Inflammatory macrophage treated with lipopolysaccharide for 4 hours (primary cell): ENCODE data around the gene CST5.
"Not testable (repeated sequence)": the region's sequence is repeated elsewhere in the genome, so short reads cannot be mapped to it uniquely, and the experiment has no call there.

Experiments used
- DNase-seq: peaks from one replicate; pipeline ENCODE4 v3.0.0-alpha.2; 2020

The CST5 gene

GRCh38 chr20:23887856-23888255, 8.3 kb upstream of the CST5 start:
- no peak for DNase-seq

DNA sequence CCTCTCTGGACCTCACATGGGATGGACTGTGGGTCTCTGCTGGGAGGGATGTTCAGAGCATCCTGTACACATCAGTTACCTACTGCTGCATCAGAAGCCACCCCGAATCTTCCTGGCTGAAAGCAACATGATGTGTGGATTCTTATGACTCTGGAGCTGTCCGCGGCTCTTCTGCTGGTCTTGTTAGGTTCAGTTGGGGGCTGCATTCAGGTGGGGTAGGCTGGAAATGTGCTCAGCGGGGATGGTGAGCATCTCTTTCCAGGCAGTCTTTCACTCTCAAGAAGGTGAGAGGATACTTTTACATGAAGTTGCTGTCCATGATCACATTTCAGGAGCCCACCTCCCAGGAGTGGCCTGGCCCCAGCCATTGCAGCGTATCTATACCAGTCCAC, 5.2 kb upstream of the CST5 start:
- no peak for DNase-seq

GRCh38 chr20:23884136-23884770, 4.7 kb upstream of the CST5 start:
- no peak for DNase-seq

- no peak for DNase-seq
Measured at GRCh38 chr20:23881371-23881770, 1.8 kb upstream of the CST5 start.

- DNase-seq: no peak
Measured at GRCh38 chr20:23880417-23880816, 869 bp upstream of the CST5 start.

- no peak for DNase-seq
Measured at GRCh38 chr20:23879811-23880374, 345 bp upstream of the CST5 start.

DNA sequence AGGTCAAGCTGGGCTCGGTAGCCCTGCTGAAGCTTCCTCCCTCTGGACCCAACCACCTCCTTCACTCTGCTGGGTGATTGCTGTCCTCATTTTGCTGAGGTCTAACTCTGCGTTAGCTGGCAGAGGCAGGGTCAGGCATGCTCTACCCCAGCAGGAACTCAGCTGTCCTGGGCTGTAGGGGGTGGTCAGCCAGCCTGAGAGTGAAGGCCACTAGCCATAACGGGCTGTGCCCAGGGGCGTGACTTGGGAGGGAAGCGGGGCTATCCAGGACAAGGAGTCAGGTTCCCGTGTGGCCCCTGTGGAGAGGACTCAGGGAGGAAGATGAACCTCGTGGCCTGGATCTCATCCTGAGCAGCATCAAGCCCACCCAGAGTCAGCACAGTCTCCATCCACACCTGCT, 761 bp downstream of the CST5 start:
- no peak for DNase-seq

DNA sequence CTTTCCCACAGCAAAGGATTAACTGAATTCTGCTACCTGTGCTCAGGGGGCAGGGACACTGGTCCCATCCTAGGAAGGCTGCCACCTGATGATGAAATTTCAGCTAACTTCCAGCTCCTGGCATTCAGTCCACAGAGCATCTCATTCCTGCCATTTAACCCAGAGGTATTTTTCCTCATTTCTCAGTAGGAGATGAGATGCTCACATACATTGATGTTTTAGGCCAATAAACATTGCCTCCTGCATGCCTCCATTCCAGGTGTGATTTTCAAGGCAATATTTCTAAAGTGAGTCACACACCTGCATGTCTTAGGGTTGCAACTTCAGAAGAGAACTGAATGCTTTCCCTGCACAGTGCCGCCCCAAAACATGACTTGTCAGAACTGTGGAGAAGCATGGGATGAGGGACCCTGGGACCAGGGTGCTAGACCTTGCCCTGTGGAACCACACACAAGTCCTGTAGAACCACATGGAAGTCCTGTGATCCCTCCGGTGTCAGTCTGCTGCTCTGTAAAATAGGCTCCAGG, 1.5 kb downstream of the CST5 start:
- DNase-seq: not testable (repeated sequence)

DNA sequence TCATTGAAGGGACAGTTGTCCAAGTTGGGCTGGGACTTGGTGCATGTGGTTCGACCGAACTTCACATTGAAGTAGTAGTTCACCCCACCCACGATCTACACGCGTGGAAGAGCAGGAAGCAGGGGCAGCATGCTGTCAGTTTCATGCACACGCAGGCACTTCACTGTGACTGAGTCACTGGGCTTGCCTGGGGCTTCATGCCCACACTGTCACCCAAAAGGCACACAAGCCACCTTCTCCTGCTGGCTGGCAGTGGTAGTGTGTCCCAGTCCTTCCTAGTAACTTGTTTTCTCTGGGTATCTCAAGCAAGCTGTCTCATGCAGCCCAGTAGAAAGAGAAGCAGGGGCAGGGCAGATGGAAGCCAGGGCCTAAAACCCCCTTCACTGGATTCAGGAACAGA, 2.0 kb downstream of the CST5 start:
- no peak for DNase-seq

DNA sequence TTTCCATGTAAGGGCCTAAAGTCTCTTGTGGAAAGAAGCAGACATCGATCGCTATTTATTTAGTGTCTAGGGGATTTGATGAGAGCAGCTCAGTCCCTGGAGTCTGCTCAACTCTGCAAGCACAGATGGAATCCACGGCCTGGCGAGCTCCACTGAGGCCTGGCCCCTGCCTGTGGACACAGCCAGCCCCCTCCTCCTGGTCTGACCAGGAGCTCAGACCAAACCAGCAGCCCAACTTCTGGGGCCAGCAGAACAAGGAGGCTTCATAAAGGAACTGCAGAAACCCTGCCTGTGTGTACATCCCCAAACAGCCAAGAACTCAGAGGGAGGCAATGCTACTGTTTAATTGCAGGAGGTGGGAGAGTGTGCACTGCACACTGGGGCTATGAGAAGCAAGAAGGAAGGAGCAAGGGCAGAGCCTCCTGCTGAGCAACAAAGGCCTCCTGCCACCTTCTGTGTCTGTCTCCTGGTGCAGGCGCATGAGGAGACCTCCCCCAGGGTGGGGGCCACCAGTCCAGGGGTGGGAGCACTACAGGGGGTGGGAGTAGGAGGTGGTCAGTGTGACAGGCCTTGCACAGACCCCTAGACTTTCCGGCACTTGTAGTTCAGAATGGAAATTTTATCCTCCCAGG, 3.8 kb downstream of the CST5 start:
- no peak for DNase-seq

DNA sequence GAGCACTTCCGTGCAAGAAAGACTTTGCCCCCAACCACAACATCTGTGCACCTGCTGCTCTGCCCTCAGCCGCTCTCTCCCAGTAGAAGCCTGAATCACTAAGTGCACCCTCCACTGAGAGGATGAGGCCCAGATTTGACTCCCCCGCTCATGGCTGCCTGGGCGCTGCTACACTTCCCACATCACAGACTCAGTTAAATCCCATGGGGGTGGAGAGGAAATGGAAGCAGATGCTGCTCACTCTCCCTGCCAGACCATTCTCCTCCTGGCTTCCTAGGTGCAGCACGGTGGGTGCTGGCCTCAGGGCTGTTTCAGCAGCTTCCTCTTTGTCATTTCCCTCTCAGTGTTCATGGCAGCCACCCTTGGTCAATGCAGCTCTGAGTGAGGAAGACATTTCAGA, 4.8 kb downstream of the CST5 start:
- no peak for DNase-seq

DNA sequence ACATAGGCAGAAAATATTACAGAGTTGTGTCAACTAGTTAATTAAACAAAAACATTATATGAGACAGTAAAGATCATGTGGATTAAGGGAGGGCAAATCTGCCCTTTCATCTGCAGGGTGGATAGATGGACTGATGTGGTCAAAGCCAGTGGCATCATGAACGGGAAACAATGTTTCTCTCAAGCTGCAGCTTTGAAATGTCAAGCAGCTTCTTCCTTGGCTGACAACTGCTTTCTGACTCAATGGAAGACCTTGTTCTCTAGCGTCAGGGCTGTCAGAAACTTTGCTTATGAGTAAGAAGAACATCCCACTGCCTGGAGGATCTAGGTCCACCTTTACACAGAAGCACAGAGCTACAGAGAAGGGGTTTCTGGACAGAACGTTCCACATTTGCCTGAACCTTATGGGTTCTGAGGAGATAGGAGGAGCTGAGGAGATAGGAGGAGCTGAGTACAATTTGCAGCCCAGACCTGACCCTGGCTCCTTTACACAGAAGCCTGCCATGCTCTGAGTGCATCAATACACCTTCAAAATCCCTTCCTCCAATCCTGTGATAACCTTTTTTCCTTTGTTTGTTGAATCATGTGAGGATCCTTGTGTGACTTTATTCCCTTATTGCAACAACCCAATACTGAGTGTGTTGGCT, 6.1 kb downstream of the CST5 start:
- no peak for DNase-seq

DNA sequence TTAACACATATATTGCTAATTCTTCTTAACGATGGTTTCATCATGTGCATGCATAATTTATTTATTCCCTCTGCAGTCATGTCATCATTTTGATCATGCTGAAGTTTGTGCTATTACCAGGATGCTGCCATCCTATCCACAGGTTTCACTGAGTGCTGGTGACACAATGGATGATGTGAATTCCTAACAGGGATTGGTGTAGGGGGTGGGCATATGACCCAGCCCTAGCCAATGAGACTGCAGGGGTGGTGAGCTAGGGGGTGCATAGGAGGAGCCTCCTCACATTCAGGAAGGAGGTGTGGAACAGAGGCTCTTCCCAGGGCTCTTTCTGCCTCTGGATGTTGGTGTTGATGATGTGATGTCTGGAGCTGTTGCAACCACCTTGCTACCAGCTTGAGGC, 7.5 kb downstream of the CST5 start:
- DNase-seq: no peak

DNA sequence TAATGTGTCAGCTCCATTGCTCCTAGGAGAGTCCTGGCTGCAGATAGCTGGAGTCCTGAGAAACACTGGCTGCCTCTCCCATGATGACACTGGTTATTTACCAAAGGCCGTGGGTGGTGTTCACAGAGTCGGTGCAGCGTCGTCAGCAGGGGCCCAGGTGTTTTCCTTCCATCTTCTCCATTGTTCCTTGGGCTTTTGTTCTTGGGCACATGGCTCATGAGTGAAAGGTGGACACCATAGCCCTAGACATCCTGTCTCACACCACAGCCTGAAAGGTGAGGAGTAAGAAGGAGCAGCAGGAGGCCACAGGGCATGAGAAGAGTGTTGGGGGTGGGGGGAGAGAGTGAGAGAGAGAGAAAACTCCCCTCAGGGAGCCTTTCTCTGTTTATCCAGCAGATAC, 9.1 kb downstream of the CST5 start:
- DNase-seq: no peak

DNA sequence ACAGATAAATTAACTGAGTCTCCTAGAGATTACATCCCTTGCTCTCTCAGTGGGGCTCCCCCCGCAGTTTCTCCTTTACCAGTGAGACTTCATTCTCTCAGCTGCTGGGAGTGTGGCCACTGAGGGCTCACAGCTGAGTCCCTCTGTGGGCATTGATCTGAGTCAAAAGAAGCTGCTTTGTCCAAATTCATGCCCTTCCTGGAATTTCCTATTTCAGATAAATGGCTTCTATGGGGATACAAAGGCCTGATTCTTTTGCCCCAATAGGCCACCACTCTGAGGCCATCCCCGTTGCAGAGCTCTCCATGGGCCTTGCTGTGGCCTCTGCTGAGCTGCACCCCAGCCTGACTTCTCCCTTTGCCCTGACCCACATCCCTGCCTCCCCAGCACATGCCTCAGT, 10.0 kb downstream of the CST5 start:
- no peak for DNase-seq

DNA sequence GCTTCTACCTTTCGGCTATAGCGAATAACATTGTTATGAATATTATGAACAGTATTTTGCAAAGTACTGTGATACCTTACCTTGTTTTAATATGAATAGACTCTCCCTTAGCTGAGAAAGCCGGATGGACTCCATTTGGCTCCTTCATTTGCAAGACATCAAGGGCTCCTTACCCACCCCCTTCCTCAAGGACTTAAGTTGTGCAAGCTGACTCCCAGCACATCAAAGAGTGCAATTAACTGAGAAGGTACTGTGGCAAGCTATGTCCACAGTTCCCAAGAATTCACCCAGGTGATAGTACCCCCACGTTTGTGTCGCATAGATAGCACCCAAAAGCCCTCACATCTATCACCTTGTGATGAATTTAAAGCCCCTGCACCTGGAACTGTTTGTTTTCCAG, 11.2 kb downstream of the CST5 start:
- no peak for DNase-seq

- no peak for DNase-seq
Measured at GRCh38 chr20:23867152-23867776, 12.3 kb downstream of the CST5 start.

DNA sequence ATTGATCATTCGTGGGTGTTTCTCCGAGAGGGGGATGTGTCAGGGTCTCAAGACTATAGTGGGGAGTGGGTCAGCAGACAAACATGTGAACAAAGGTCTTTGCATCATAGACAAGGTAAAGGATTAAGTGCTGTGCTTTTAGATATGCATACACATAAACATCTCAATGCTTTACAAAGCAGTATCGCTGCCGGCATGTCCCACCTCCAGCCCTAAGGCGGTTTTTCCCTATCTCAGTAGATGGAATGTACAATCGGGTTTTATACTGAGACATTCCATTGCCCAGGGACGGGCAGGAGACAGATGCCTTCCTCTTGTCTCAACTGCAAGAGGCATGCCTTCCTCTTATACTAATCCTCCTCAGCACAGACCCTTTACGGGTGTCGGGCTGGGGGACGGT, 18.8 kb downstream of the CST5 start:
- not testable (repeated sequence) for DNase-seq

GRCh38 chr20:23857962-23858595, 21.5 kb downstream of the CST5 start:
- no peak for DNase-seq

- no peak for DNase-seq
Measured at GRCh38 chr20:23856736-23857135, 22.8 kb downstream of the CST5 start.

DNA sequence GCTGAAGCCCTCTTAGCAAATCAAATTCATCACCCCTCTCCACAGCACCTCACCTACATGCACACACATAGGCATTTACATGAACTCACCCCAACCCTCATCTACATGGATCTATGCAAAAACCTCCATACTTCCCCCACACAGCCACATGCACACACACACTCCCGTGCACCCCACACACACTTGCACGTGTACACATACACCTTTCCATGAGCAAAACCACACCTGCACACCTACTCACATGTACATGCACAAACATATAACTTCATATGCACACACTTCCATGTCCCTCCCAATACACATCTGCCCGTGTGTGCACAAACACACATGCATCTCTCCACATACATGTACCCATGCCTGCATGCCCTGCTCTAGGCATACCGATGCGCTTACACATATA, 23.3 kb downstream of the CST5 start:
- DNase-seq: no peak

DNA sequence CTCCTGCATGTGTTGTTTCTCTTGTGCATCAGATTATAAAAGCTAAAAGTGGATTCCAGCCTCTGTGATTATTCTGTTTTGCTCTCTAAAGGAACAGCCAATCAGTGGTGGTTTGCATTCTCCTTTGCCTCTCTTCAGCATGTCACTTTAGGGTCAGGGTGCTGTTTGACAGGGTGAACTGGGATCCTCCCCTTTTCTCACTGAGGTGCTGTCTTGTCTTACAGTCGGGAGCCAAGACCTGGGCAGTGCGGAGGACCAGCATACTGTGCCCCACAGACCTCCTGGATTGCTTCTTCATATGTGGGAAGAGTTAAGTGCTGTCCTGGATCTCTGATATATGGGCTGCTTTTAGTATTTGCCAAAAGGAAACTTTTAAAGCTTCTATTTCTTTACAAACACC, 37.9 kb downstream of the CST5 start:
- no peak for DNase-seq

- no peak for DNase-seq
Measured at GRCh38 chr20:23835716-23836115, 43.8 kb downstream of the CST5 start.
